Fibroblast of the conjunctiva (primary cell): ENCODE results near the gene FOXP1.

Source experiments
- DNase-seq: peaks from one replicate; pipeline ENCODE4 v3.0.0-alpha.2; 2010; ENCODE audit warnings: low read depth

Gene FOXP1

GRCh38 chr3:71563827-71564226 lies 19.7 kb downstream of the FOXP1 start:
- DNase-seq = no peak

- no peak for DNase-seq
Measured at GRCh38 chr3:71562938-71563337, 20.6 kb downstream of the FOXP1 start.

- DNase-seq = no peak
Measured at GRCh38 chr3:71560665-71561064, 22.9 kb downstream of the FOXP1 start.

- no peak for DNase-seq
Measured at GRCh38 chr3:71559578-71560162, 23.9 kb downstream of the FOXP1 start.

- no peak for DNase-seq
Measured at GRCh38 chr3:71559021-71559420, 24.5 kb downstream of the FOXP1 start.

GRCh38 chr3:71554649-71555048 lies 28.9 kb downstream of the FOXP1 start:
- DNase-seq = no peak

- DNase-seq = no peak
Measured at GRCh38 chr3:71551311-71551919, 32.1 kb downstream of the FOXP1 start.

GRCh38 chr3:71549951-71550350 lies 33.6 kb downstream of the FOXP1 start:
- DNase-seq = no peak

- DNase-seq = no peak
Measured at GRCh38 chr3:71548705-71549384, 34.7 kb downstream of the FOXP1 start.

GRCh38 chr3:71547249-71548198 lies 36.0 kb downstream of the FOXP1 start:
- DNase-seq = no peak

GRCh38 chr3:71546821-71547220 lies 36.7 kb downstream of the FOXP1 start:
- no peak for DNase-seq

- no peak for DNase-seq
Measured at GRCh38 chr3:71545330-71545729, 38.2 kb downstream of the FOXP1 start.

- no peak for DNase-seq
Measured at GRCh38 chr3:71543371-71544016, 40.0 kb downstream of the FOXP1 start.

- peak; percentile 88 for DNase-seq
Measured at GRCh38 chr3:71542521-71543370, 40.8 kb downstream of the FOXP1 start.

GRCh38 chr3:71541313-71541712 lies 42.2 kb downstream of the FOXP1 start:
- no peak for DNase-seq

GRCh38 chr3:71537211-71537611 lies 46.3 kb downstream of the FOXP1 start:
- peak; percentile 59 for DNase-seq

GRCh38 chr3:71536376-71536965 lies 47.1 kb downstream of the FOXP1 start:
- DNase-seq = no peak

GRCh38 chr3:71533588-71533987 lies 49.9 kb downstream of the FOXP1 start:
- no peak for DNase-seq

GRCh38 chr3:71532639-71533395 lies 50.7 kb downstream of the FOXP1 start:
- no peak for DNase-seq
